Amygdala (tissue), 56 donors: ENCODE results near the gene HOXD9.
A peak's percentile ranks its signal among the peaks of the same experiment; 100 is the strongest.

Source experiments
- DNase-seq, 56 donors: peaks; one replicate each; lab custom pipeline; 2025; lab: John Stamatoyannopoulos, UW

Gene HOXD9

GRCh38 chr2:176096986-176097819 is 25.3 kb upstream of the HOXD9 start:
- DNase-seq = peak in 19 of 56 donors; percentile 2 to 52 (median 9)

GRCh38 chr2:176097820-176098365 is 24.6 kb upstream of the HOXD9 start:
- no peak for DNase-seq

GRCh38 chr2:176098366-176099158 is 24.0 kb upstream of the HOXD9 start:
- no peak for DNase-seq

GRCh38 chr2:176099159-176099727 is 23.3 kb upstream of the HOXD9 start:
- DNase-seq = no peak

GRCh38 chr2:176099728-176100546 is 22.6 kb upstream of the HOXD9 start, which contains the start of gene HOXD12:
TSS of gene HOXD12 (plus strand) at chr2:176099795. CDS start at chr2:176099802, 7 bp downstream.
- DNase-seq = no peak

- no peak for DNase-seq
Observed at GRCh38 chr2:176100547-176101140, 21.9 kb upstream of the HOXD9 start.

- no peak for DNase-seq
Observed at GRCh38 chr2:176101216-176101830, 21.2 kb upstream of the HOXD9 start.

GRCh38 chr2:176101842-176102241 is 20.7 kb upstream of the HOXD9 start:
- no peak for DNase-seq

- no peak for DNase-seq
Observed at GRCh38 chr2:176102309-176102866, 20.1 kb upstream of the HOXD9 start.

GRCh38 chr2:176103194-176103593 is 19.3 kb upstream of the HOXD9 start:
- DNase-seq = no peak

- no peak for DNase-seq
Observed at GRCh38 chr2:176103742-176104315, 18.7 kb upstream of the HOXD9 start.

GRCh38 chr2:176104316-176105077 is 18.0 kb upstream of the HOXD9 start:
- DNase-seq = no peak

GRCh38 chr2:176105078-176105729 is 17.3 kb upstream of the HOXD9 start:
- no peak for DNase-seq

GRCh38 chr2:176105730-176106580 is 16.6 kb upstream of the HOXD9 start:
- DNase-seq = no peak

GRCh38 chr2:176106581-176107539 is 15.7 kb upstream of the HOXD9 start, which contains the start of gene HOXD11:
TSS of gene HOXD11 (plus strand) at chr2:176107280. CDS start at chr2:176107356, 76 bp downstream.
- no peak for DNase-seq
